Testis (tissue), 2 donors: Measurements from ENCODE around the gene ZNF837.

Experiments used
- CTCF ChIP-seq, 3 experiments: fragments of 450-650 bp in 2 of 3; fragments of 200-600 bp in 1 of 3; sonication (generic) in 1 of 3; IDR thresholded peaks; one replicate each; pipeline ENCODE4 v1.5.1; 2016 to 2019; ENCODE audit warnings: antibody characterized with exemption in 3 of 3, mild to moderate bottlenecking in 2 of 3, moderate library complexity in 1 of 3
- POLR2A ChIP-seq: fragments of 450-650 bp; IDR thresholded peaks from one replicate; pipeline ENCODE4 v1.6.1; 2017; ENCODE audit warnings: antibody characterized with exemption, mild to moderate bottlenecking, moderate library complexity

GRCh38 chr19:58325311-58326022 is 55.4 kb downstream of the ZNF837 start:
- no peak for TF ChIP-seq CTCF (IDR thresholded peaks at IDR 0.05)
- no peak for TF ChIP-seq POLR2A
